GM21528 (cell line): Measurements from ENCODE around the gene TAOK3.
"Not testable (repeated sequence)": the region's sequence is repeated elsewhere in the genome, so short reads cannot be mapped to it uniquely, and the experiment has no call there.

Source experiments
- ATAC-seq: cut with Tn5 transposase; IDR thresholded peaks from one replicate; pipeline ENCODE4 v1.9.1; 2021; ENCODE audit warnings: mild to moderate bottlenecking, moderate library complexity; ENCODE audit not compliant: unreplicated experiment, low FRiP score

Gene TAOK3

GRCh38 chr12:118344829-118345228 lies 27.9 kb downstream of the TAOK3 start:
- ATAC-seq = no peak

- no peak for ATAC-seq
Measured at GRCh38 chr12:118342090-118342489, 30.6 kb downstream of the TAOK3 start.

GRCh38 chr12:118337194-118337838 lies 35.4 kb downstream of the TAOK3 start:
- ATAC-seq = no peak

- ATAC-seq = no peak
Measured at GRCh38 chr12:118336123-118336522, 36.6 kb downstream of the TAOK3 start.

GRCh38 chr12:118334939-118335567 lies 37.7 kb downstream of the TAOK3 start:
- ATAC-seq = no peak

- ATAC-seq = no peak
Measured at GRCh38 chr12:118334241-118334640, 38.5 kb downstream of the TAOK3 start.

GRCh38 chr12:118332511-118332910 lies 40.2 kb downstream of the TAOK3 start:
- no peak for ATAC-seq

- ATAC-seq = no peak
Measured at GRCh38 chr12:118330421-118331018, 42.2 kb downstream of the TAOK3 start.

- ATAC-seq = no peak
Measured at GRCh38 chr12:118328486-118329330, 44.0 kb downstream of the TAOK3 start.

- ATAC-seq = no peak
Measured at GRCh38 chr12:118327391-118327790, 45.3 kb downstream of the TAOK3 start.

GRCh38 chr12:118326991-118327390 lies 45.7 kb downstream of the TAOK3 start:
- no peak for ATAC-seq

- no peak for ATAC-seq
Measured at GRCh38 chr12:118325081-118325480, 47.6 kb downstream of the TAOK3 start.

GRCh38 chr12:118319627-118320026 lies 53.1 kb downstream of the TAOK3 start:
- ATAC-seq = no peak

- ATAC-seq = no peak
Measured at GRCh38 chr12:118318744-118319143, 54.0 kb downstream of the TAOK3 start.

GRCh38 chr12:118317729-118318128 lies 55.0 kb downstream of the TAOK3 start:
- no peak for ATAC-seq

- ATAC-seq = no peak
Measured at GRCh38 chr12:118315821-118316220, 56.9 kb downstream of the TAOK3 start.

GRCh38 chr12:118312578-118312977 lies 60.1 kb downstream of the TAOK3 start:
- ATAC-seq = peak; percentile 69

- ATAC-seq = no peak
Measured at GRCh38 chr12:118311666-118312065, 61.0 kb downstream of the TAOK3 start.

- no peak for ATAC-seq
Measured at GRCh38 chr12:118310320-118310719, 62.4 kb downstream of the TAOK3 start.

GRCh38 chr12:118308006-118308405 lies 64.7 kb downstream of the TAOK3 start:
- not testable (repeated sequence) for ATAC-seq
